B cell (primary cell): Measurements from ENCODE around the gene QSOX1. TPM values are rescaled to one million over a fixed set of nuclear protein-coding genes. Genes with fewer than 3 reads are reported as not detected.

ENCODE experiments used
- ATAC-seq: fragments of 200-7000 bp; cut with Tn5 transposase; one replicate; pipeline ENCODE4 v1.10.0; 2021; ENCODE audit warnings: low read depth, mild to moderate bottlenecking, moderate number of reproducible peaks, moderate library complexity
- CTCF ChIA-PET: fragments of 350-600 bp; sonication (Branson Sonifier 250); formaldehyde crosslinking; loops from one replicate; lab custom pipeline; 2021; ENCODE audit warnings: antibody characterized with exemption, inconsistent platforms; lab: Charles Lee
- POLR2A ChIA-PET: fragments of 350-600 bp; sonication (Branson Sonifier 250); formaldehyde crosslinking; loops from one replicate; lab custom pipeline; 2021; ENCODE audit warnings: antibody characterized with exemption; lab: Charles Lee
- DNase-seq: peaks from one replicate; pipeline ENCODE4 v3.0.0; 2013
- H2AFZ ChIP-seq: 2 replicates; pipeline ENCODE4 v1.6.1; 2012; ENCODE audit warnings: mild to moderate bottlenecking, low read depth, low read length; ENCODE audit not compliant: insufficient read depth, poor library complexity, severe bottlenecking
- H3K27ac ChIP-seq, 2 donors: 1 replicate in 1 of 2; 2 replicates in 1 of 2; pipeline ENCODE4 v1.5.1; 2012 to 2013; ENCODE audit warnings: low read length in 2 of 2, mild to moderate bottlenecking in 2 of 2, moderate library complexity in 1 of 2
- H3K27me3 ChIP-seq, 4 experiments: fragments of 200-600 bp in 1 of 4; sonication (generic) in 1 of 4; replicated peaks in 1 of 4; 1 replicate in 2 of 4; 2 replicates in 2 of 4; pipeline versions ENCODE4 v1.6.1 to v1.7.0; 2013 to 2016; ENCODE audit warnings: low read length in 3 of 4, mild to moderate bottlenecking in 2 of 4, mixed read lengths in 1 of 4, moderate library complexity in 1 of 4; ENCODE audit not compliant: insufficient read depth in 4 of 4, control insufficient read depth in 3 of 4; ENCODE audit errors: control extremely low read depth in 1 of 4
- H3K36me3 ChIP-seq, 2 experiments: replicated peaks in 1 of 2; 1 replicate in 1 of 2; 2 replicates in 1 of 2; pipeline versions ENCODE4 v1.6.1 to v1.7.1; 2013; ENCODE audit warnings: low read length in 1 of 2; ENCODE audit not compliant: insufficient read depth in 2 of 2, control insufficient read depth in 1 of 2; ENCODE audit errors: control extremely low read depth in 1 of 2, extremely low read depth in 1 of 2
- H3K4me1 ChIP-seq, 2 donors: fragments of 200-600 bp in 1 of 2; sonication (generic) in 1 of 2; 1 replicate in 1 of 2; 2 replicates in 1 of 2; pipeline versions ENCODE4 v1.5.1 to v1.6.1; 2013 to 2017; ENCODE audit warnings: low read length in 2 of 2; ENCODE audit not compliant: control insufficient read depth in 2 of 2, insufficient read depth in 2 of 2
- H3K4me2 ChIP-seq: replicated peaks from 2 replicates; pipeline ENCODE3; 2012; ENCODE audit warnings: mild to moderate bottlenecking, low read depth, low read length; ENCODE audit not compliant: poor library complexity, severe bottlenecking
- H3K4me3 ChIP-seq, 5 experiments: fragments of 200-600 bp in 1 of 5; sonication (generic) in 1 of 5; 1 replicate in 3 of 5; 2 replicates in 2 of 5; pipeline versions ENCODE4 v1.5.1 to v1.7.0; 2011 to 2016; ENCODE audit warnings: low read length in 4 of 5, mild to moderate bottlenecking in 4 of 5, low read depth in 2 of 5, control low read depth in 1 of 5, moderate library complexity in 1 of 5; ENCODE audit not compliant: insufficient read depth in 1 of 5; ENCODE audit errors: control extremely low read depth in 1 of 5, extremely low read depth in 1 of 5
- H3K79me2 ChIP-seq: fragments of 200-600 bp; sonication (generic); one replicate; pipeline ENCODE4 v1.6.0; 2016; ENCODE audit warnings: low read length; ENCODE audit not compliant: control insufficient read depth, insufficient read depth
- H3K9ac ChIP-seq: fragments of 200-600 bp; sonication (generic); 2 replicates; pipeline ENCODE4 v1.6.1; 2017; ENCODE audit warnings: mild to moderate bottlenecking, low read length, moderate library complexity
- H3K9me3 ChIP-seq, 3 donors: one replicate each; pipeline versions ENCODE4 v1.6.1 to v1.7.1; 2013; ENCODE audit warnings: low read length in 2 of 3; ENCODE audit not compliant: control insufficient read depth in 2 of 3, insufficient read depth in 1 of 3; ENCODE audit errors: control extremely low read depth in 1 of 3
- H4K20me1 ChIP-seq: 2 replicates; pipeline ENCODE4 v1.6.0; 2012; ENCODE audit warnings: mild to moderate bottlenecking, low read length; ENCODE audit not compliant: insufficient read depth, control insufficient read depth, poor library complexity, severe bottlenecking
- H3K27ac Mint-ChIP-seq: one replicate; pipeline ENCODE4 v1.8.0; 2021; ENCODE audit warnings: mixed read lengths
- H3K27me3 Mint-ChIP-seq: one replicate; pipeline ENCODE4 v1.8.0; 2021; ENCODE audit warnings: mixed read lengths
- H3K4me1 Mint-ChIP-seq: one replicate; pipeline ENCODE4 v1.8.0; 2021; ENCODE audit warnings: mixed read lengths
- H3K4me3 Mint-ChIP-seq: one replicate; pipeline ENCODE4 v1.8.0; 2021; ENCODE audit warnings: mixed read lengths
- H3K9me3 Mint-ChIP-seq: one replicate; pipeline ENCODE4 v1.8.0; 2022; ENCODE audit warnings: mixed read lengths; ENCODE audit not compliant: insufficient read depth
- EZH2 ChIP-seq: IDR thresholded peaks from 2 replicates; pipeline ENCODE4 v1.6.1; 2012; ENCODE audit warnings: borderline replicate concordance, low read depth, mild to moderate bottlenecking, moderate library complexity, low read length; ENCODE audit not compliant: insufficient read depth, poor library complexity, severe bottlenecking
- WGBS: methylation state at CpG from one replicate; pipeline ENCODE4 v1.1.5; 2013; ENCODE audit warnings: missing lambda C conversion rate; ENCODE audit not compliant: insufficient coverage; 5-methylcytosine and 5-hydroxymethylcytosine counted together
- intact Hi-C: fragments of 100-400 bp; cut with micrococcal nuclease; formaldehyde crosslinking; loops from one replicate; pipeline ENCODE4 v1.10.0; 2022
- polyA plus RNA-seq: library from polyadenylated mRNA; depleted of rRNA; stranded (reverse); fragments of >200 nt; gene quantifications from 2 replicates; pipeline ENCODE4 v1.2.3, GENCODE V29; 2012
- total RNA-seq, 2 donors: library from RNA; stranded (reverse); fragments of 120-200 nt in 1 of 2; gene quantifications; 1 replicate in 1 of 2; 2 replicates in 1 of 2; pipeline versions ENCODE4 v1.2.3 to v1.2.4, GENCODE V29; 2013 to 2022
- TF ChIP-seq, protein P1 (sequence below): fragments of 200-600 bp; IDR thresholded peaks from one replicate; pipeline ENCODE4 v1.8.0; 2022; ENCODE audit warnings: antibody characterized with exemption, mild to moderate bottlenecking

The QSOX1 gene
- total and polyA plus RNA-seq, 2 donors (not counting 1 experiment from before 2014, with no cell fraction given) = 11.4 to 20.6 TPM

GRCh38 chr1:180248176-180248575 lies 93.5 kb downstream of the QSOX1 start:
- H3K4me1 Mint-ChIP-seq = no peaks in the 10 kb centered on the region
- intact Hi-C loops = no loop called here
- H3K27me3 ChIP-seq = peaks cover 0 to 28% (median 0%) of the 10 kb centered on the region in 4 experiments
- no peaks in the 10 kb centered on the region for H3K9me3 Mint-ChIP-seq
- no peak overlapping the region for H3K4me3 ChIP-seq
- no peak overlapping the region for H3K9ac ChIP-seq
- H2AFZ ChIP-seq = no peak overlapping the region
- no peaks in the 10 kb centered on the region for H3K9me3 ChIP-seq
- ChIA-PET CTCF (interaction anchor here (0.7 to 1.4 kb wide), 3 partner anchors 17 to 234 kb away, joined by 3 to 6 read pairs (median 3); no protein-coding TSS in a partner anchor), POLR2A (no interaction called here)
- H3K36me3 ChIP-seq = no peaks in the 10 kb centered on the region
- H3K4me2 ChIP-seq = no peak overlapping the region
- ATAC-seq (no peak), DNase-seq (no peak)
- no peak overlapping the region for H3K27ac ChIP-seq
- H3K4me3 Mint-ChIP-seq = no peak overlapping the region
- no peaks in the 10 kb centered on the region for H4K20me1 ChIP-seq
- H3K4me1 ChIP-seq = no peaks in the 10 kb centered on the region
- H3K27me3 Mint-ChIP-seq = peaks cover 39% of the 10 kb centered on the region
- H3K79me2 ChIP-seq = no peaks in the 10 kb centered on the region
- TF ChIP-seq, protein P1, sequence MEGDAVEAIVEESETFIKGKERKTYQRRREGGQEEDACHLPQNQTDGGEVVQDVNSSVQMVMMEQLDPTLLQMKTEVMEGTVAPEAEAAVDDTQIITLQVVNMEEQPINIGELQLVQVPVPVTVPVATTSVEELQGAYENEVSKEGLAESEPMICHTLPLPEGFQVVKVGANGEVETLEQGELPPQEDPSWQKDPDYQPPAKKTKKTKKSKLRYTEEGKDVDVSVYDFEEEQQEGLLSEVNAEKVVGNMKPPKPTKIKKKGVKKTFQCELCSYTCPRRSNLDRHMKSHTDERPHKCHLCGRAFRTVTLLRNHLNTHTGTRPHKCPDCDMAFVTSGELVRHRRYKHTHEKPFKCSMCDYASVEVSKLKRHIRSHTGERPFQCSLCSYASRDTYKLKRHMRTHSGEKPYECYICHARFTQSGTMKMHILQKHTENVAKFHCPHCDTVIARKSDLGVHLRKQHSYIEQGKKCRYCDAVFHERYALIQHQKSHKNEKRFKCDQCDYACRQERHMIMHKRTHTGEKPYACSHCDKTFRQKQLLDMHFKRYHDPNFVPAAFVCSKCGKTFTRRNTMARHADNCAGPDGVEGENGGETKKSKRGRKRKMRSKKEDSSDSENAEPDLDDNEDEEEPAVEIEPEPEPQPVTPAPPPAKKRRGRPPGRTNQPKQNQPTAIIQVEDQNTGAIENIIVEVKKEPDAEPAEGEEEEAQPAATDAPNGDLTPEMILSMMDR = no peak
- TF ChIP-seq EZH2 = no peak
- WGBS = 91% methylated on average over 7 of the region's 7 CpGs
- no peak overlapping the region for H3K27ac Mint-ChIP-seq

DNA sequence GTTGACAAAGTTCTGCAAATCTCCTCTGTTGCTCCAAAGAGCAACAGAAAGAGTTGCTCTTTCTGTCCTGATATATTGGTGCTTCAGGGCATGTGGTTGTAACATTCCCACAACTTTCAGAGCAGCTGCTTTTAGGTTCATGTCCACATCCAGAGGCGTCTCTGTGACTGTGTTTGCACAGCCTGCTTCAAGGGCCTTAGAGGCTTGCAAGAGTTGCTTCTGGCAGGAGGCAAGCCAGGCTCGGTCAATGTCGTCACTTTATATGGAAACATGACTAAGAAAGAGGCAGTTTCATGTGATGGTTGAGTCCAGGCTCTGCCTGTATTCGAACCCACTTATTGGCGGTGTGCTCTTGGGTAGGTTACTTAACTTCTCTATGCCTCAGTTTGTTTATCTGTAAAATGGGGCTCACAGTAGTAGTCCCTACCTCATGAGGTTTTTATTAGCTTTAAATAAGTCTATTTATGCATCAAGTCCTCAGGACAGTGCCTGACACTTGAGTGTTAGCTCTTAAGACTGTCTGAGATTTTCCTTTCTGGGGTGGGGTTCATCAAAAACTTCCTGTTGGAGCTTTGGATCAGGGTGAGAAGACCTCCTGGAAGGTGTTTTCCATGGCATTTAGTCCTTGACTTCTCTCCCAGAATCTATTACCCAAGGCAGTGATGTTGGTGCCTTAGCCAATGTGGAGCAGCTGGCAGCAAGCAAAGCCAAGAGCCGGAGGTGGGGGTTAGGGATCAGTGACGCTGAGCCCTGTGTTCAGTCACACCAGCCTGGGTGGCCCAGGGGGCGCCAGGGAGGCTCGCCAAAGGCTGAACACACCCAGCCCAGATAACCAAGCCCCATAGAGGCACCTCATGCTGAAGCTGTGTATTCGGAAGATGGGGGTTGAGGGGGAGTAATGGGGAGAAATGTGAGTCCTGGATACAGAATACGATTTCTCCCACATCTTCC lies 94.3 kb downstream of the QSOX1 start:
- POLR2A ChIA-PET = interaction anchor here (0.8 kb wide), 1 partner anchor 115 kb away, joined by 3 read pairs; no protein-coding TSS in a partner anchor
- Histone ChIP-seq H3K27me3 (peaks cover 0 to 25% (median 0%) of the 10 kb centered on the region in 4 experiments), H3K4me2 (no peak overlapping the region), H3K4me3 (no peak overlapping the region), H3K4me1 (no peaks in the 10 kb centered on the region), H3K79me2 (no peaks in the 10 kb centered on the region), H4K20me1 (no peaks in the 10 kb centered on the region), H2AFZ (no peak overlapping the region), H3K9me3 (no peaks in the 10 kb centered on the region), H3K9ac (no peak overlapping the region), H3K36me3 (no peaks in the 10 kb centered on the region), H3K27ac (no peak overlapping the region)
- ATAC-seq (no peak), DNase-seq (no peak)
- Mint-ChIP-seq H3K9me3 (no peaks in the 10 kb centered on the region), H3K27me3 (peaks cover 44% of the 10 kb centered on the region), H3K27ac (no peak overlapping the region), H3K4me3 (no peak overlapping the region), H3K4me1 (no peaks in the 10 kb centered on the region)
- intact Hi-C loops = no loop called here
- TF ChIP-seq EZH2 = no peak
- TF ChIP-seq, protein P1 = no peak
- CTCF ChIA-PET = interaction anchor here (0.7 to 1.4 kb wide), 3 partner anchors 18 to 233 kb away, joined by 3 to 6 read pairs (median 3); no protein-coding TSS in a partner anchor
- 88% methylated on average over 6 of the region's 11 CpGs for WGBS
